NCI-H1694 treated with DMSO at 0.1 percent for 48 hours (cell line): ENCODE data around the gene APEH.

ENCODE experiments used
- DNase-seq: peaks from one replicate; lab custom pipeline; 2025; lab: John Stamatoyannopoulos, UW

Gene APEH

DNA sequence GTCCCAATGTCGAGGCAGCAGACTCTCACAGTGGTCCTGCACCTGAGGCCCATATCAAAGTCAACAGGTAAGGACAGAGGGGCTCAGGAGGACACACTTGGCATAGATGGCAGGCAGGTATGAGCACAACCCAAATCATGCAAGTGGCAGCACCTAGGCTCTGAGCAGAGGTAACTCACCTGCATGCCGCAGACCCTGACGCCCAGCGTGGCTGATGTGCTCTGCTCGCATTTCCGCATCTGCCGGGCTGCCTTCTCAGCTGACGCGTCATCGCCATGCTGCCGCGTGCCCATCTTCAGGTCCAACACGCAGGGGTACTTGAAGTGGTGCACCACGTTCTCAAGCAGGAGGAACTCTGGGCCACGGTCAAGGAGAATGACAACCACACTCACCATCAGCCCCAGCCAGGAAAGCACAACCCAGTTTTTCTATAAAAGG, 53.8 kb downstream of the APEH start:
- no peak for DNase-seq

- no peak for DNase-seq
Observed at GRCh38 chr3:49729966-49730609, 55.9 kb downstream of the APEH start.

DNA sequence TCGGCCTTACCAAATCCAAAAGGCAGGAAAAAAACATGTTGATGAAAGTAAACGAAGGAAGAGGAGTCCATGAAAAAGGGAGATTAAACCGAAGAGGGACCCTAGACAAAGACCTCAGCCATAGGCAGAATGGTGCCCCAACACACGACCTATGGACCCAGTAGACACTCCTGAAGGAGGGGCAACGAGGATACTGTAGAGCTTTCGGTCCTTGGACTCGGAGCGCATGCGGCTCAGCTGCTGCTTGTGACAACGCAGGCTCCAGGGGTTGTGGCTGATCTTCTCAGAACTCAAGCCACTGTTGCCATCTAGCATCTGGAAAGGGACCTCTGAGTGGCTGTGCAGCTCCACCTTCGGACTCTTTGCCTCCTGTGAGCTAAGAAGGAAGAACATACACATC, 58.4 kb downstream of the APEH start:
- DNase-seq: no peak

GRCh38 chr3:49733551-49733950, 59.4 kb downstream of the APEH start:
- DNase-seq: no peak
